PC-9 (cell line): ENCODE measurements around the gene TCL1B. TPM values are rescaled to one million over a fixed set of nuclear protein-coding genes. Genes with fewer than 3 reads are reported as not detected.

Source experiments
- BruUV-seq: library from RNA; stranded (reverse); fragments of 400-500 nt; replicated peaks from 2 replicates; lab custom pipeline; 2021; lab: Mats Ljungman, UMichigan
- CTCF ChIA-PET: fragments of 300-600 bp; sonication (Branson Sonifier 250); formaldehyde crosslinking; loops from one replicate; lab custom pipeline; 2022; ENCODE audit warnings: antibody characterized with exemption; lab: Charles Lee
- POLR2A ChIA-PET: fragments of 300-600 bp; sonication (Branson Sonifier 250); formaldehyde crosslinking; loops from one replicate; lab custom pipeline; 2022; ENCODE audit warnings: antibody characterized with exemption; ENCODE audit not compliant: unreplicated experiment; lab: Charles Lee
- DNase-seq, 2 experiments: peaks; one replicate each; pipeline versions ENCODE4 v3.0.0 to v3.0.0-alpha.2; 2015 to 2022; ENCODE audit warnings: mixed read lengths in 1 of 2
- H2AFZ ChIP-seq: fragments of 200-600 bp; sonication (generic); 2 replicates; pipeline ENCODE4 v1.8.1; 2017; ENCODE audit warnings: antibody characterized with exemption
- H3F3A ChIP-seq: fragments of 200-600 bp; sonication (generic); 2 replicates; pipeline ENCODE4 v1.8.1; 2017; ENCODE audit warnings: antibody characterized with exemption, mild to moderate bottlenecking, low read depth; ENCODE audit not compliant: insufficient read depth
- H3K27ac ChIP-seq: fragments of 200-600 bp; sonication (generic); 2 replicates; pipeline ENCODE4 v1.6.1; 2016; ENCODE audit warnings: mixed run types
- H3K27me3 ChIP-seq: fragments of 200-600 bp; sonication (generic); 2 replicates; pipeline ENCODE4 v1.6.1; 2016; ENCODE audit warnings: low read depth, mixed run types; ENCODE audit not compliant: insufficient read depth
- H3K36me3 ChIP-seq: fragments of 200-600 bp; sonication (generic); 2 replicates; pipeline ENCODE4 v1.6.1; 2016; ENCODE audit warnings: low read depth, mixed run types
- H3K4me1 ChIP-seq: fragments of 200-600 bp; sonication (generic); replicated peaks from 2 replicates; pipeline ENCODE4 v1.6.1; 2016; ENCODE audit warnings: mixed run types; ENCODE audit not compliant: insufficient read depth
- H3K4me2 ChIP-seq: fragments of 200-600 bp; sonication (generic); 2 replicates; pipeline ENCODE4 v1.6.1; 2017; ENCODE audit warnings: mixed run types
- H3K4me3 ChIP-seq: fragments of 200-600 bp; sonication (generic); 2 replicates; pipeline ENCODE4 v1.6.1; 2016; ENCODE audit warnings: mixed run types
- H3K79me2 ChIP-seq: fragments of 200-600 bp; sonication (generic); 2 replicates; pipeline ENCODE4 v1.6.1; 2017; ENCODE audit warnings: low read depth, mixed run types
- H3K9me2 ChIP-seq: fragments of 200-600 bp; sonication (generic); 2 replicates; pipeline ENCODE4 v1.8.1; 2017; ENCODE audit warnings: mild to moderate bottlenecking; ENCODE audit not compliant: insufficient read depth
- H3K9me3 ChIP-seq: fragments of 200-600 bp; sonication (generic); 2 replicates; pipeline ENCODE4 v1.8.1; 2016; ENCODE audit warnings: low read depth; ENCODE audit not compliant: insufficient read depth
- H4K20me1 ChIP-seq: fragments of 200-600 bp; sonication (generic); 2 replicates; pipeline ENCODE4 v1.8.1; 2017; ENCODE audit not compliant: insufficient read depth
- EZH2 ChIP-seq: fragments of 200-600 bp; sonication (generic); IDR thresholded peaks from 2 replicates; pipeline ENCODE4 v1.8.0; 2017; ENCODE audit warnings: antibody characterized with exemption, low read depth
- intact Hi-C: fragments of 100-400 bp; cut with micrococcal nuclease; formaldehyde crosslinking; loops from one replicate; pipeline ENCODE4 v1.10.0; 2022; ENCODE audit not compliant: unreplicated experiment
- total RNA-seq: library from RNA; stranded (reverse); gene quantifications from 2 replicates; pipeline ENCODE4 v1.2.3, GENCODE V29; 2021
- TF ChIP-seq, protein P1 (sequence below): fragments of 200-600 bp; sonication (generic); conservative IDR thresholded peaks from 2 replicates; pipeline ENCODE4 v1.6.1; 2017; ENCODE audit warnings: mixed run types, antibody characterized with exemption, mild to moderate bottlenecking, moderate library complexity

TCL1B gene
- total RNA-seq, 1 experiment from 2014 or later, result not detected

DNA sequence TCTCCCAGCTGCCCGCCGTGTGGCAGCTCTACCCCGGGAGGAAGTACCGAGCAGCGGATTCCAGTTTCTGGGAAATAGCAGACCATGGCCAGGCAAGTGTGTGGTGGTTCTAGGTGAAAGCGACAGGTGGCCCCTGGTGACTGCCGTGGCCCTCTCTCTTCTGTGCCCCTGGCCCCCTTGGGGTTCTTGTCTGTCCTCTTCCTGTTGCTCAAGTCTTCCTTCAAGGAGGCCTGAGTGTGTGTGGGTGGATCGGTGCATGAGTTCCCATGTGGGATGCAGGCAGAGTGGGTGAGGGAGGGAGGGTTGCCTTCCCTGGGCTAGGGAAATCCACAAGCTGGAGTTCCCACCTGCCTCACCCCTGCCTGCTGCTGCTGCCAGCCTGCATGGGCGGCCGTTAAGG lies 4.6 kb downstream of the TCL1B start:
- peaks cover 43% of the 10 kb centered on the region for H3K27me3 ChIP-seq
- no peak overlapping the region for H3K4me3 ChIP-seq
- no peak overlapping the region for H3K4me2 ChIP-seq
- ChIA-PET CTCF (no interaction called here), POLR2A (no interaction called here)
- H3K9me3 ChIP-seq, result no peaks in the 10 kb centered on the region
- no peaks in the 10 kb centered on the region for H3K79me2 ChIP-seq
- no peak for DNase-seq
- H3K36me3 ChIP-seq, result no peaks in the 10 kb centered on the region
- no peaks in the 10 kb centered on the region for H3K4me1 ChIP-seq
- H4K20me1 ChIP-seq, result no peaks in the 10 kb centered on the region
- no peaks in the 10 kb centered on the region for H3K9me2 ChIP-seq
- BruUV-seq, result no TSS peak
- no peak overlapping the region for H3K27ac ChIP-seq
- H2AFZ ChIP-seq, result no peak overlapping the region
- no peak for TF ChIP-seq EZH2
- TF ChIP-seq, protein P1, sequence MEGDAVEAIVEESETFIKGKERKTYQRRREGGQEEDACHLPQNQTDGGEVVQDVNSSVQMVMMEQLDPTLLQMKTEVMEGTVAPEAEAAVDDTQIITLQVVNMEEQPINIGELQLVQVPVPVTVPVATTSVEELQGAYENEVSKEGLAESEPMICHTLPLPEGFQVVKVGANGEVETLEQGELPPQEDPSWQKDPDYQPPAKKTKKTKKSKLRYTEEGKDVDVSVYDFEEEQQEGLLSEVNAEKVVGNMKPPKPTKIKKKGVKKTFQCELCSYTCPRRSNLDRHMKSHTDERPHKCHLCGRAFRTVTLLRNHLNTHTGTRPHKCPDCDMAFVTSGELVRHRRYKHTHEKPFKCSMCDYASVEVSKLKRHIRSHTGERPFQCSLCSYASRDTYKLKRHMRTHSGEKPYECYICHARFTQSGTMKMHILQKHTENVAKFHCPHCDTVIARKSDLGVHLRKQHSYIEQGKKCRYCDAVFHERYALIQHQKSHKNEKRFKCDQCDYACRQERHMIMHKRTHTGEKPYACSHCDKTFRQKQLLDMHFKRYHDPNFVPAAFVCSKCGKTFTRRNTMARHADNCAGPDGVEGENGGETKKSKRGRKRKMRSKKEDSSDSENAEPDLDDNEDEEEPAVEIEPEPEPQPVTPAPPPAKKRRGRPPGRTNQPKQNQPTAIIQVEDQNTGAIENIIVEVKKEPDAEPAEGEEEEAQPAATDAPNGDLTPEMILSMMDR, result no peak
- intact Hi-C loops, result no loop called here
- H3F3A ChIP-seq, result no peaks in the 10 kb centered on the region

DNA sequence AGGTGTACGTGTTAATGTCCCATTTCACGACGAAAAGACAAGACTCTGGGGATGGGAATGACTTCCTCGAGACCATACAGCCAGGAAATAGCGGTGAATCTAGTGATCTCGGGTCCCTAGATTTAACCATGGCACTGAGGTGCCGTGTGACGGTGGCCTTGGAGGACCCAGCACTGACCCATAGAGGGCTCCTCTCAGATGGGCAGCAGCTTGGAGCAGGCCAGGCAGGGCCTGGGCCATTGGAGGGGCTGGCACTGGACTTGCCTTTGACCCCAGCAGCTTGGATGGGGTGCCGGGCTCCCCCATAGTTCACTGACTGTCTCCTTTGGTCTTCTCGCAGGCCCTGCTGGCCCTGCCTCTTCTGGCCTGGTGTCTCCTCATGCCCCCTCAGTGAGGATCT lies 5.4 kb downstream of the TCL1B start:
- no peak overlapping the region for H2AFZ ChIP-seq
- TF ChIP-seq, protein P1, result no peak
- no peak for TF ChIP-seq EZH2
- no peak for DNase-seq
- H4K20me1 ChIP-seq, result no peaks in the 10 kb centered on the region
- no peaks in the 10 kb centered on the region for H3K9me2 ChIP-seq
- no peaks in the 10 kb centered on the region for H3K79me2 ChIP-seq
- H3K4me2 ChIP-seq, result no peak overlapping the region
- intact Hi-C loops, result no loop called here
- no peaks in the 10 kb centered on the region for H3F3A ChIP-seq
- no peaks in the 10 kb centered on the region for H3K36me3 ChIP-seq
- no peak overlapping the region for H3K4me3 ChIP-seq
- H3K9me3 ChIP-seq, result no peaks in the 10 kb centered on the region
- H3K4me1 ChIP-seq, result no peaks in the 10 kb centered on the region
- ChIA-PET POLR2A (no interaction called here), CTCF (no interaction called here)
- peaks cover 48% of the 10 kb centered on the region for H3K27me3 ChIP-seq
- no TSS peak for BruUV-seq
- no peak overlapping the region for H3K27ac ChIP-seq

- no peak overlapping the region for H3K4me2 ChIP-seq
- no TSS peak for BruUV-seq
- H3K27ac ChIP-seq, result no peak overlapping the region
- no peaks in the 10 kb centered on the region for H3K4me1 ChIP-seq
- no peak overlapping the region for H2AFZ ChIP-seq
- H3K4me3 ChIP-seq, result no peak overlapping the region
- no peaks in the 10 kb centered on the region for H3K36me3 ChIP-seq
- POLR2A ChIA-PET, result no interaction called here
- H3K27me3 ChIP-seq, result peaks cover 48% of the 10 kb centered on the region
- TF ChIP-seq, protein P1, result no peak
- TF ChIP-seq EZH2, result no peak
- H3K79me2 ChIP-seq, result no peaks in the 10 kb centered on the region
- CTCF ChIA-PET, result no interaction called here
- no peaks in the 10 kb centered on the region for H3K9me2 ChIP-seq
- H3K9me3 ChIP-seq, result no peaks in the 10 kb centered on the region
- H4K20me1 ChIP-seq, result no peaks in the 10 kb centered on the region
- no peaks in the 10 kb centered on the region for H3F3A ChIP-seq
- intact Hi-C loops, result no loop called here
- DNase-seq, result no peak
Observed at GRCh38 chr14:95692109-95692508, 5.9 kb downstream of the TCL1B start.
